ENCODE data around the gene GPX5.

Gene GPX5

DNA sequence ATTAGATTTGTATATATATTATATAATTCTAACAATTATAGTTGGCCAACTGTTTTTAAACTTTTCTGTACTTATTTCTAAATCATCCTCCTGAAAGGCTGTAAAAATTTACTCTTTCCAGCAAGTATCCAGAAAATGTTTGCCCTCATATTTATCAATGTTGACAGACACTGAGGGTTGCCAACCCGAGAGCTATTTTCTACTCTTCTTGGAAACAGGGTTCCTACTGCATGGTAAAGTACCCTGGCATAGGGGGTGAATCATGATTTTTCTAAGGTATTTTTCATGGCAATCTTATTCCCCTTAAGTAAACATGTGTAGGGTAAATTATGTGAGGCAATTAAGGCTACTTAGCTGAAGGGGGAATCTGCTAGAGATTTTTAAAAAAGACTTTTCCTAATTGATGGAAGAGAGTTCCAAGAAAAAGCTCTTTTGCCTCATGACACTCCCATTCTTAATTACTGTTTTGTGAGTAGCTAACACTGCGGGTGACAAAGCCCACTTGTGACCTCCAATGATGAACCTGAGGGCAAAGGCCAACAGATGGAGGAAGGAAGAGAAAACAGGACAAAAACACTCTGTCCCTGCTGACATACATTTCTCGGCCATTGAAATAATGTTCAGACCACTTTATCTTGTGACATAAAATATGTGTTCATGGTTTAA lies 37.9 kb downstream of the GPX5 start:
- DNase-seq, result no peak

- no peak for DNase-seq
These were observed 40.3 kb downstream of the GPX5 start for GRCh38 chr6:28565823-28566526.

- DNase-seq, result no peak
These were observed 41.0 kb downstream of the GPX5 start for GRCh38 chr6:28566527-28567252.

- no peak for DNase-seq
These were observed 41.8 kb downstream of the GPX5 start for GRCh38 chr6:28567506-28567905.

DNA sequence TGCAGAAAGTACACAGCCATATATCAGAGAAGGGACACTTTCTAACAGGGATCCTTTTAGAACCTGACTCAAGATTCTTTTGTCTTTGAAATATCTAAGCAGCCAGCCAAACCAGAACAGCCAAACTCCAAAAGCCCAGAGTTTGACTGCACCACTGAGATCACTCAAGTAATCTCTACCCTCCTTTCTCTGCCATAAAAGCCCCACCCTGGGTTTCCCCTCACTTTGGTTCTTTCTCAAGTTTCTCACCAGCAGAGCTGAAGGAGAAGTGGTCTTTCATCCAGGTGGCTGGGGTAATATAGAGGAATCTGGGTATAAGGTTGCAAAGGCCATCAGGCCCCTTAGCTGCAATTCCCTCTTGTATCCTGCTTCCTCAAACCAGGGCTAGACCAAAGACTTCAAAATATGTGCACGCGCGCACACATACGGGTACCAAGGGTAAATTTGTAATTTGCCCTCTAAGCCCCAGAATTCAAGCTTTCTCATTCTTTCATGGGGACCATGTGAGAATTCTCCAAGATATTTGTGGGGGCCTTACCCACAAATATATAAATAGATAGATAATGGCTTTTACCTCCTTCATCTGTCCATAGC lies 42.9 kb downstream of the GPX5 start:
- DNase-seq, result no peak

GRCh38 chr6:28569748-28570147 lies 44.1 kb downstream of the GPX5 start:
- DNase-seq, result no peak

GRCh38 chr6:28580475-28580874 lies 54.8 kb downstream of the GPX5 start:
- no peak for DNase-seq

DNA sequence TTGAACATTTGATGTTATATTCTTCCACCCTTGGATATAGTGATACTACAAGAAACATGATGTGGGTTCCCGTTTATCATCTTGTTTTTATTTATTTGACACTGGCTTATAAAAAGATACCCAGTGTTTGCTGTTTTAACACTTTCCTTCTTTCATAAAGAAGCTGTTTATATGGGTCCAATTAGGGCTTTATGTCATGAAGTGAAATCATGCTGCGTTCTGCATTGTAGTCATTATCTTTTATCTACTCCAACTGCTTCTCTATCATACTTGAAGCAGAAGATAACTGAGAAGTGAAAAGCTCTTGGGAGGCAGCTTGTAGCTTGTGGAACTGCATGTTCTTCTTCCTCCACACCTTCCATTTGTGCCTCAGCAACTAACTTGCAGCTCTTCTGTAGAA lies 57.8 kb downstream of the GPX5 start:
- DNase-seq, result no peak
